Kidney epithelial cell (primary cell): ENCODE measurements around the gene MINPP1. TPM values are rescaled to one million over a fixed set of nuclear protein-coding genes. Genes with fewer than 3 reads are reported as not detected.

Experiments used
- DNase-seq: peaks from one replicate; pipeline ENCODE4 v3.0.0-alpha.2; 2010; ENCODE audit warnings: low read depth
- H3K27me3 ChIP-seq: 2 replicates; pipeline ENCODE4 v1.6.0; 2011; ENCODE audit warnings: low read length; ENCODE audit not compliant: control insufficient read depth, insufficient read depth
- H3K36me3 ChIP-seq: 2 replicates; pipeline ENCODE4 v1.5.1; 2011; ENCODE audit warnings: low read length; ENCODE audit not compliant: control insufficient read depth, insufficient read depth
- H3K4me3 ChIP-seq: 2 replicates; pipeline ENCODE4 v1.5.1; 2011; ENCODE audit warnings: low read depth, mild to moderate bottlenecking, control low read depth, low read length
- CTCF ChIP-seq: IDR thresholded peaks from 2 replicates; pipeline ENCODE4 v1.5.1; 2011; ENCODE audit warnings: mild to moderate bottlenecking, moderate library complexity, low read length, control low read depth, inconsistent platforms; ENCODE audit not compliant: insufficient read depth, poor library complexity, severe bottlenecking
- total RNA-seq: library from RNA; depleted of rRNA; stranded (reverse); fragments of >200 nt; gene quantifications from 2 replicates; pipeline ENCODE4 v1.2.3, GENCODE V29; 2015

Gene MINPP1
- total RNA-seq, 1 donor from 2014 or later: 26.9 TPM

GRCh38 chr10:87547734-87548311 lies 43.1 kb downstream of the MINPP1 start:
- Histone ChIP-seq H3K36me3 (no peaks in the 10 kb centered on the region), H3K27me3 (no peaks in the 10 kb centered on the region), H3K4me3 (no peak overlapping the region)
- no peak for DNase-seq
- TF ChIP-seq CTCF: no peak

GRCh38 chr10:87550741-87551140 lies 46.0 kb downstream of the MINPP1 start:
- TF ChIP-seq CTCF: no peak
- H3K36me3 ChIP-seq: no peaks in the 10 kb centered on the region
- no peak overlapping the region for H3K4me3 ChIP-seq
- H3K27me3 ChIP-seq: no peaks in the 10 kb centered on the region
- DNase-seq: no peak

- DNase-seq: no peak
- TF ChIP-seq CTCF: no peak
- Histone ChIP-seq H3K4me3 (no peak overlapping the region), H3K36me3 (no peaks in the 10 kb centered on the region), H3K27me3 (no peaks in the 10 kb centered on the region)
Observed at GRCh38 chr10:87551326-87551725, 46.6 kb downstream of the MINPP1 start.

- DNase-seq: no peak
- Histone ChIP-seq H3K4me3 (no peak overlapping the region), H3K36me3 (no peaks in the 10 kb centered on the region), H3K27me3 (no peaks in the 10 kb centered on the region)
- TF ChIP-seq CTCF: no peak
Observed at GRCh38 chr10:87552248-87552929, 47.7 kb downstream of the MINPP1 start.

- no peak overlapping the region for H3K4me3 ChIP-seq
- no peak for TF ChIP-seq CTCF
- H3K36me3 ChIP-seq: no peaks in the 10 kb centered on the region
- DNase-seq: no peak
- no peaks in the 10 kb centered on the region for H3K27me3 ChIP-seq
Observed at GRCh38 chr10:87557409-87557808, 52.7 kb downstream of the MINPP1 start.

GRCh38 chr10:87558333-87558732 lies 53.6 kb downstream of the MINPP1 start:
- no peak overlapping the region for H3K4me3 ChIP-seq
- H3K27me3 ChIP-seq: no peaks in the 10 kb centered on the region
- no peak for DNase-seq
- no peaks in the 10 kb centered on the region for H3K36me3 ChIP-seq
- no peak for TF ChIP-seq CTCF
